ENCODE results near the gene LIF.

Gene LIF

GRCh38 chr22:30262112-30262511 is 15.6 kb upstream of the LIF start:
- H3K27ac ChIP-seq, result no peak overlapping the region
- TF ChIP-seq CTCF (IDR thresholded peaks at IDR 0.05) (no peak), ZFX (IDR thresholded peaks at IDR 0.05; ENCODE audit: borderline replicate concordance) (no peak)

- TF ChIP-seq CTCF (IDR thresholded peaks at IDR 0.05), result no peak
- TF ChIP-seq ZFX (IDR thresholded peaks at IDR 0.05; ENCODE audit: borderline replicate concordance), result no peak
- no peak overlapping the region for H3K27ac ChIP-seq
These were observed 14.6 kb upstream of the LIF start for GRCh38 chr22:30261134-30261533.

GRCh38 chr22:30260682-30261081 is 14.1 kb upstream of the LIF start:
- TF ChIP-seq ZFX (IDR thresholded peaks at IDR 0.05; ENCODE audit: borderline replicate concordance), result no peak
- no peak overlapping the region for H3K27ac ChIP-seq

GRCh38 chr22:30260276-30260675 is 13.7 kb upstream of the LIF start:
- TF ChIP-seq CTCF (IDR thresholded peaks at IDR 0.05) (no peak), ZFX (IDR thresholded peaks at IDR 0.05; ENCODE audit: borderline replicate concordance) (no peak)
- H3K27ac ChIP-seq, result no peak overlapping the region

- no peak overlapping the region for H3K27ac ChIP-seq
- TF ChIP-seq ZFX (IDR thresholded peaks at IDR 0.05; ENCODE audit: borderline replicate concordance), result no peak
These were observed 7.8 kb upstream of the LIF start for GRCh38 chr22:30254314-30254713.

- no peak for TF ChIP-seq CTCF (IDR thresholded peaks at IDR 0.05)
- TF ChIP-seq ZFX (IDR thresholded peaks at IDR 0.05; ENCODE audit: borderline replicate concordance), result no peak
- H3K27ac ChIP-seq, result no peak overlapping the region
These were observed 6.8 kb upstream of the LIF start for GRCh38 chr22:30253205-30253852.

GRCh38 chr22:30252411-30253204 is 6.0 kb upstream of the LIF start:
- TF ChIP-seq ZFX (IDR thresholded peaks at IDR 0.05; ENCODE audit: borderline replicate concordance), result no peak
- TF ChIP-seq CTCF (IDR thresholded peaks at IDR 0.05), result no peak
- H3K27ac ChIP-seq, result no peak overlapping the region

GRCh38 chr22:30251711-30252110 is 5.2 kb upstream of the LIF start:
- TF ChIP-seq CTCF (IDR thresholded peaks at IDR 0.05), result no peak
- TF ChIP-seq ZFX (IDR thresholded peaks at IDR 0.05; ENCODE audit: borderline replicate concordance), result no peak
- H3K27ac ChIP-seq, result no peak overlapping the region

All from 22Rv1 (cell line).